ENCODE measurements around the gene SLC25A1.

SLC25A1 gene

DNA sequence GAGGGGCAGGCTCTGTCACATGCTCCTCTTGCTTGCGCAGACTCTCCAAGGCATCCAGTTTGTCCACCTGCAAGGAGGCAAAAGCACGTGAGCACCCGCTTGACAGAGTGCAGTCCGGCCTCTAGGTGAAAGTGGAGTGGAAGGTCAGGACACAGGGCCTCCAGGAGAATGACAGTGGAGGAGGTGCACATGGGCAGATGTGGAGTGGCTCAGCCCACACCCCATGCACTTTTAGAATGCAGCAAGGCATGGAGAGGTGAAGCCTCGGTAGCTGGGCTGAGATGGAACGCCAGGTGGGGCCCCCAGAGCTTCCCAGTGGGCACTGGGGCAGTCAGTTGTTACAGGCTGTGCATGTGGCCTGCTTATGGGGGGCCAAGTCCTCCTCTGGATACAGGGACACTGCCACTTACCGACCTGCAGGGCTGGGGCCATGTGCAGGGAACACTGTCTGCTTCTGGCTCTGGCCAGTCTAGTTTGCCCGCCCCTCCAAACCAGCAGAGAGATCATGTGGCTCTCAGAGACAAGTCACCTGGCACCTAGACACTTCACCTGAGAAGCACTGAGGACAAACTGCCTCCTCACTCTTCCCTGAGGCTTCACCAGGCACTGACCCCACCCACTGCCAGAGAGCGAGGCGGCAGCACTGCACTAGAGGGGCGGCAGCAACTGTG is 2.3 kb upstream of the SLC25A1 start:
- DNase-seq (ENCODE audit: low read depth) = no peak

DNA sequence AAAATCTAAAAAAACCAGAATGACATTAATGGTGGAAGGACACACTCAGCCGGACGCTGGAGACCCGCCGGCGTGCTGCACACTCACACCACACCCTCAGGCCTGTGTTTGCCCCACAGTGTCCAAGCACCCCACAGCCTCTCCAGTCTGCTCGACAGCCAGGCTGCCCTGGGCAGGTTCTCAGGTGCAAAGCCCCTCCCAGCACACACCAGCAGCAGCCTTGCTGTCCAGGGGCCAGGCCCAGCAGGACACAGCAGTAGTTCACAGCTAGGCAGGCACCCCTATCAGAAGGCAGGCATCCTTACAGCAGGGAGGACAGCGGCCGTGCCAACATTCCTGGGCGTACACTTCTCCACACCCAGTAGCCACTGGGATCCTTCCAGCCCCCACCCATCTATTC is 1.7 kb upstream of the SLC25A1 start:
- DNase-seq (ENCODE audit: low read depth) = no peak

DNA sequence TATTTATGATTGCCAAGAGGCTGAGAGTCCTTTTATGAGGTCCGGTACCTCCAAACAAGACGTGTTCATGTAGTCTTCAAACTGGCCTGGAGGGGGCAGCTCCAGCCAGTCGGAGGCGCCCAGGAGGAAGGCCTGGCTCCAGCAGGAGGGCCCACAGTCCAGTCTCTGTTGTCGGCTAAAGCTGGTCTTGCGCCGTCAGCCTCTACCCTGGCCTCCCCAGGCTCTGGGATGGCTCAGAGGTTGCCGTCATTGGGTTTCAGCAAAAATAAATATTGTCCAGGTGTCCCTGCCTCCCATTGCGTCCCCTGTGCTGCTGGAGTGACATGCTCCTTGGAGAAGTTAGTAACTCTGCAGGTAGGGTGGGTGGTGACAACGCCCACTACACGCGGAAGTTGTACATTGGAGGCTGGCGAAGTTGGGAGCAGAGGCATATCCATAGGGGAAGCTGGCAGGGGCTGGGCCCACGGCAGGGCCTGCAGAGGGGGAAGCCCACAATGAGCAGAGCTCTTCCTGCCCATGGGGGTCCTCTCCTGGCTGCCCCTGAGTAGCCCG is 1.0 kb upstream of the SLC25A1 start:
- no peak for DNase-seq (ENCODE audit: low read depth)

- peak; percentile 47 for DNase-seq (ENCODE audit: low read depth)
Measured at GRCh38 chr22:19178065-19178656, 375 bp downstream of the SLC25A1 start.

DNA sequence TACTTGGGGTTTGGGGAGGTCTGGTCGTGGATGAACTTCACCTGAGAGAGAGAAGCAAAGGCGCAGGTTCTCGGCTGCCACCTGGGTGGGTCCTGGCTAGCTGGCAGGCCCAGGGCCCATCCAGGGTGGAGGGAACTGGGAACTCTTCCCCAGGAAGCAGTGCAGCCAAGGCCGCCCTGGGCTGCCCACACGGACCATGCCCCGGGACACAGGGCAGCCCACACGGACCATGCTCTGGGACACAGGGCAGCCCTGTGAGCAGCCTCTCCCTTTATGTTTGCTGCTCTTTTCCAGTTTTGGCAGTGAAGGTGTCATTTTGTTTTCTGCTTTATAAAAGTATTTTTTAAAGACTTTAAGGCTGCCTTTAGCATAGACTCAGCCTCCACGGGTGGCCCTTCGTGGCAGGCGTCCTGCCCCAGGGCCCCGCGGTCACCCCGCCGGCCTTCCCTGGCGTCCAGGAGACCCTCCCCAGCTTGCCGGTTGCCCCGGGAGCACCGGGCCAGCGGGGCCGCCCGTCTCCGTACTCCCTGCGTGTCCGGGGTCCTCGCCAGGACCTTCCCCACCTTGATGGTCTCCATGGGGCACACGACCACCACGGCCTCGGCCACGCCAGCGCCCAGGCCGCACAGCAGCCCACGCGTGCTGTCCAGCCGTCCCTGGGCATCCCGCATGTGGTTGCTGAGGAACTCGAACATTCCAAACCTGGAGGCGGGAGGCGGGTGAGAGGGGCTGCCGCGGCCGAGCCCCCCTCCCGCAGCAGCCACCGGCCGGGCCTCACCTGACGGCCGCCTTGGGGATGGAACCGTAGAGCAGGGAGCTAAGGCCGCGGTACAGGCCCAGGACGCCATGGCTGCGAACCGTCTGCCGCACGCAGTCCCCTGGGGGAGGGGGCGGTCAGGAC is 1.1 kb downstream of the SLC25A1 start:
- no peak for DNase-seq (ENCODE audit: low read depth)

DNA sequence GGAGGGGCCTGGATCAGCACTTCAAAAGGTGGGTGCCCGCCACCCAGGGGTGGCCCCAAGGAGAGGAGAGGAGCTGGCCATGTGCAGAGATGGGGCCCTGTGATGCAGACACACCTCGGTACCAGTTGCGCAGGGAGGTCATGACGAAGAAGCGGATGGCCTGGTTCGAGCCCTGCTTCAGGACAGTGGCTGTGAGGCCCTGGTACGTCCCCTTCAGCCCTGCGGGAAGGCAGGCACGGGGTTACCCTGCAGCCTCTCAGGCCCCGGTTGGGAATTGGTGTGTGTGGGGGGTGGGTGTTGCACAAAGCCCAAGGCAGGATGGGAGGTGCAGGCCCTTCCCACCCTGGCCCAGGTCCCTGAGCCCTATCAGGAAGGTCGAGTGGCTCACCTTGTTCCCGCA is 1.8 kb downstream of the SLC25A1 start:
- no peak for DNase-seq (ENCODE audit: low read depth)

DNA sequence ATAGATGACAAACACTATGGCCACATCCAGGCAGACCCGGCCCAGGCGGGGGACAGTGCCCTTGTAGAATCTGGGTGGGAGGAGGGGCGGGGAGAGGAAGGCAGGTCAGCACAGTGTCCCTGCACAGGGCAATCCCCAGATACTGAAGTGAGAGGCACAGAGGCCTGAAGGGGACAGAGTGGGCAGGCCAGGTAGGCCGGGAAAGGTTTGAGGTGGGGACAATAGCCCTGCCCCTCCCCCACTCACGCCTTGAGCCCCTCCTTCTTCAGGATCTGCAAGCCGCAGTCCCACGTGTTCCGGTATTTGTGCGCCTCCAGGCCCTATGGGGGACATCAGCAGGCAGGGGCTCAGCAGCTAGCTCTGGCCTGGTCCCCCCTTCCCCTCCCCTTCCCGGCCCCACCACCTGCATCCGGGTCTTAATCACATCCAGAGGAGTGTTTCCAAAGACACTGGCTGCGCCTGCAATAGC is 2.3 kb downstream of the SLC25A1 start:
- no peak for DNase-seq (ENCODE audit: low read depth)

- no peak for DNase-seq (ENCODE audit: low read depth)
Measured at GRCh38 chr22:19175602-19176174, 2.8 kb downstream of the SLC25A1 start.

GRCh38 chr22:19175026-19175601 is 3.4 kb downstream of the SLC25A1 start:
- no peak for DNase-seq (ENCODE audit: low read depth)

DNA sequence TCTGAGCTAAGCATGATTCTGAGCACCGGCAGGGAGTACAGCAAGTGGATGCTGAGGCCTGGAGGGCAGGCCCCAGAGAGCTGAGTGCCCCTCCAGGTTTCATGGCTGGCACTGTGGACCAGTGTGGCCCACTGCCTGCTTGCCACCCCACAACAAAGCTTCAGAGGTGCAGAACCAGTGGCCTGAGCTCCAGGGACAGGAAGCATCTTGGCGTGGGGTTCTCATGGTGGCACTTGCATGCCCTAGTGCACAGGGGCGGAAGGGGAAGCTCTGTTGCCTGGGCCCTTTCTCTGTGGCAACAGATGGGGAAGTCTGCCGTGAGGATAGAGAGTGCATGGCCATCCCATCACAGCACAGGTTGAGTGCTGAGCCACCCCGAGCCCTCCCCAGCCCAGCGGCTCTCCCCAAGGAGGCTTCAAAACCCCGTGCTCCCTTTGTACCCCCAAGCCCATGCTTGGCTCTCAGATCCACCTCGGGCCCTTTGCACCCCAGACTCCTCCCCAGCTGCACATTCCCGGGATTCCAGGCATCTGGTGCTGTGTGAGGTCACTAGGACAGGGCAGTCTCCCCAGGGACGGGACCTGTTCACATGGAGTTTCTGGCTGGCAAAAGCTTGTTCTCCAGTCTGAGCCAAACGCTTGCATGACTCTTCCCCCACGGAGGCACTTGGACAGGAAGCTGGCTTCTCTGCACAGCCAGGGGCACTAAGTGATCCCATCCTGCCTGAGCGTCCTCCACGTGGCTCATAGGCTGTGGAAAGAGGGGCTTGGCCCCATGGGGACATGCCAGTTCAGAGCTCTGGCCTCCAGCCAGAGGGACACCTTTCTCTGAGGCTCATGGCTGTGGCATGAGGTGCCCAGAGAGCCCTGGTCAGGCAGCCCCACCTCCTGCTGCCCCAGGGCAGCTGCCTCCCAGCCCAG is 4.2 kb downstream of the SLC25A1 start:
- no peak for DNase-seq (ENCODE audit: low read depth)

- DNase-seq (ENCODE audit: low read depth) = no peak
Measured at GRCh38 chr22:19173047-19174035, 5.2 kb downstream of the SLC25A1 start.

DNA sequence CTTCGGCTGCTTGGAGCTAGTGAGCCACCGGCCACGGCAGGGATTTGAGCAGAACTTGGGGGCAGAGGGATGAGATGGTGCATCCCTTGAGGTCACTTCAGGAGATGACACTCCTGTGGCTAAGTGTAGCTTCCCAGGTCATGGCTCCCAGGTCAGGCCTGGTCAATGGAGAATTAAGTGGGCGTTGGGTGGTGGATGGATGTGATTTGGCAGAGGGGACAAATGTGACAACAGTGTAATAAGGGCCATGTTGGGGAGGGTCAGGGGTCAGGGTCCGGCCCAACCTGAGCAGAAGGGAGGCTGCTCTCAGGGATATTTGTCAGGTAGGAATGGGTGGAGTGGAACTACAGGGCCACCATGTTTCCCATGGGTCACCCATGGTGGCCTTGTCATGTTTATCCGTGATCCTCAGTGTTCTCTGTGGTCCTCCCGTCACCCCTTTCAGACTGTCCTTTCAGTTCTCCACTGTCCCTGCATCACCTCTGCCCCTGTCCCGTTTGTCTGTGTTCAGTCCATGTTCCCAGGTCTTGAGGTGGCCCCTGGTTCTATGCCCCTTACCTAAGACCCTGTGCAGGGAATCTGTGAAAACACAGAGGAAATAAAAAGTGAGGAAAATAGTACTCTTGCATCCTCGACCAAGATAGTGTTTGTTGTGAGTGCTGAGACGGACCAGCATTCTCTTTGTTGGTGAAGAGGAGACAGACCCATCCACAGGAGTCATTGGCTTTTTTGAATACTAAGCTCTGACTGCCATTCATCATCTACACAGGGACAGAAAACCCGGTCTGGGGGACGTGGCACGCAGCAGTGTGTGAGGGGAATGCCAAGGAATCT is 6.1 kb downstream of the SLC25A1 start:
- no peak for DNase-seq (ENCODE audit: low read depth)

GRCh38 chr22:19169947-19170318 is 8.6 kb downstream of the SLC25A1 start:
- no peak for DNase-seq (ENCODE audit: low read depth)

DNA sequence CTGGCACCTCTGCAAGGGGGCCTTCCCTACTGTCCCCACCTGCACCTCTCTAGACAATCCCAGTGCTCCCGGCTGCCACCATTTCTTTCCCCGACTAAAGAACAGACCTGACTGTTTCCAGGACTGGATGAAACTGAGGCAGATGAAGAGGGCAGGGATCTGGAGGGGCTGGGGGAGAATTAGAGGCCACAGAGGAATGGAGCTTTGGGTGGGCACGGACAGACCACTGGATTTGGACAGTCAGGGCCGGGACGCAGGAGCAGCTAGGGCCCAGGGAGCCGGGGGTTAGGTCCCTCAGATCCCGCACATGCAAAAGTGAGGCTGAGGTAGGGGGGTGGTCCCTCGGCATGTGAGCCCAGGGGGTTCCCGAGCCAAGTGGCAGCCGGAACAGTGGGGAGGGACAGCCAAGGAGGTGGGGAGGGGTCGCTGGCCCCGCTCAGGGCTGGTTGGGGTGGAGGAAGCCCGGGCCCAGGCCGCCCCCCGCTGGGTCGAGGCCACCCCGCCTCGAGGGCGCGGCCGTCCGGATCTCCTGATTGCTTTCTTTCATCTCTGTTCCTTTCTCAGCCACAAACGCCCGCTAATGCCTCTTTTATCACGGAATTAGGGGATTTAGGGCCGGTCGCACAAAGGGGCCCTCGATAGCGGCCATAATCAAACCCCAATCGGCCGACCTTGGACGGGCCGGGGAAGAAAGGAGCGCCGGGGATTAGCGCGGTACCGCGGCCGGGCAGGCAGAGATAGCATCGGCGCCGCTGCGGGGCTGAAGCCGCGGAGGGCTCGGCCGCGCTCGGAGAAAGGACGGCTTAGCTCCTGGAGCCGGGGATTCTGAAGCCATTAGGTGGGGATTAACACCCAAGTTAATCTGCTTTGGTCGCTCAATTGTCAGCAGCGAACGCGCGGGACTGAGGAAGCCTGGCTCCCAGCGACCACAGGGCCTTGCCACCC is 9.3 kb downstream of the SLC25A1 start:
- DNase-seq (ENCODE audit: low read depth) = no peak

DNA sequence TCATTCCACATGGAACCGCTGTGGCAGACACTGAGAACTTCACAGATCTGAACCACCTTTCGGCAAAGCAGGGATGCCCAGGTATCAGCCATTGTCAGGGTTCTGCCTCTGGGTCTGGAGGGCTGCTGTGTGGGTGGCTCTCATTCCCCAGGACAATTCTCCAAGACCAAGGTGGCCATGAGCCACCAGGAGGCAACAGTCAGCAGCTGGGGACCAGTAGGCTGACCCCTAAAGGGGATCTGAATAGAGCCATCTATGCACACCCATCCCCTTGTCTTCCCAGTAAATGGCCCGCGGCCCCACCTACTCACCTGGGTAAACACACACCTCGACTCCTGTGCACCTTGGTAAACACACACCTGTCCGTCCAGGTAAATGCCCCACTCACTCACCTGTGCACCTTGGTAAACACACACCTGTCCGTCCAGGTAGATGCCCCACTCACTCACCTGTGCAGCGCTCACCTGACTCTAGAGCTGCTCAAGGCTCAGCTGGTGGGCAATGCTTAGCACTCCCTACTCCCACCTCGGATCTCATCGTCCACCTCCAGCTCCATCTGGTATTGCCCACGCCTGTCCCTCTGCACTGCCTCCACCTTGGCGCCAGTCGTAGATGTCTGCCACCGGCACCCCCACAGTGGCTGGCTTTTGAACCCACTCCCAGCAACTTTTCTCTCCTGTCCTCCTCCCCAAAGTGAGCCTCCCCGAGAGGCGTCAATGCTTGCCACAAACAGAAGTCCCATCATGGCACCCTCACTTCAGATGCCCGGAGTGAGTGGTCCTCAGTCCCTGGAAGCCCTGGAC is 10.2 kb downstream of the SLC25A1 start:
- no peak for DNase-seq (ENCODE audit: low read depth)

DNA sequence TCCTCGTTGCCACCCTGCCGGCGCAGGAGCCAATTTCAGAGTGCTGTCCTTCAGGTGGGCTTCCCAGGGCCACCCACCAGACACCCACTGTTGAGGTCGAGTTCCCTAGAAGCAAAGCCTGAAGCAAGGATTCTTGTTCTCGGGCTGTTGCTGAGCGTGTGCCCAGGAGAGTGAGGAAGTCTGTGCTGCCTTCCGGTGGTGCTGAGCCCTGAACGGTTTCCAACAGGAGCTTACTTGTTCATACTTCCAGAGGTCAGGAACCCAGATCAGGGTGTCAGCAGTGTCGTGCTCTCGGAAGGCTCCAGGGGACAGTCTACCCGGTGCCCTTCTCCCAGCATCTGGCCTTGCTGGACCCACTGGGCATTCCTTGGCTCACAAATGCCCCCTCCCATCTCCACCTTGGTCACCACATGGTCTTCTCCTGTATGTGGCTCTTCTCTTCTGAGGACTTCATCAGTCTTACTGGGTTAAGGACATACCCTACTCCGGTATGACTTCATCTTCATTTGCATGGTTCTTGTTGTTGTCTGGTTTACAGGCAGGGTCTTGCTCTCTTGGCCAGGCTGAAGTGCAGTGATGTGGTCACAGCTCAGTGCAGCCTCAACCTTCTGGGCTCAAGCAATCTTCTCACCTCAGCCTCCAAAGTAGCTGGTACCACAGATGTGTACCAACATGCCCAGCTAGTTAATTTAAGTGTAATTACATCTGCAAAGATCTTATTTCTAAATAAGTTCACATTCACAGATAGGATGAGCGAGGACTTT is 11.2 kb downstream of the SLC25A1 start:
- no peak for DNase-seq (ENCODE audit: low read depth)
